GM18907 (cell line): ENCODE results near the gene BRF1.
"Not testable (repeated sequence)": the region's sequence is repeated elsewhere in the genome, so short reads cannot be mapped to it uniquely, and the experiment has no call there.

Experiments
- ATAC-seq: cut with Tn5 transposase; IDR thresholded peaks from one replicate; pipeline ENCODE4 v1.9.1; 2021; ENCODE audit warnings: mild to moderate bottlenecking, moderate library complexity; ENCODE audit not compliant: unreplicated experiment

BRF1 gene

DNA sequence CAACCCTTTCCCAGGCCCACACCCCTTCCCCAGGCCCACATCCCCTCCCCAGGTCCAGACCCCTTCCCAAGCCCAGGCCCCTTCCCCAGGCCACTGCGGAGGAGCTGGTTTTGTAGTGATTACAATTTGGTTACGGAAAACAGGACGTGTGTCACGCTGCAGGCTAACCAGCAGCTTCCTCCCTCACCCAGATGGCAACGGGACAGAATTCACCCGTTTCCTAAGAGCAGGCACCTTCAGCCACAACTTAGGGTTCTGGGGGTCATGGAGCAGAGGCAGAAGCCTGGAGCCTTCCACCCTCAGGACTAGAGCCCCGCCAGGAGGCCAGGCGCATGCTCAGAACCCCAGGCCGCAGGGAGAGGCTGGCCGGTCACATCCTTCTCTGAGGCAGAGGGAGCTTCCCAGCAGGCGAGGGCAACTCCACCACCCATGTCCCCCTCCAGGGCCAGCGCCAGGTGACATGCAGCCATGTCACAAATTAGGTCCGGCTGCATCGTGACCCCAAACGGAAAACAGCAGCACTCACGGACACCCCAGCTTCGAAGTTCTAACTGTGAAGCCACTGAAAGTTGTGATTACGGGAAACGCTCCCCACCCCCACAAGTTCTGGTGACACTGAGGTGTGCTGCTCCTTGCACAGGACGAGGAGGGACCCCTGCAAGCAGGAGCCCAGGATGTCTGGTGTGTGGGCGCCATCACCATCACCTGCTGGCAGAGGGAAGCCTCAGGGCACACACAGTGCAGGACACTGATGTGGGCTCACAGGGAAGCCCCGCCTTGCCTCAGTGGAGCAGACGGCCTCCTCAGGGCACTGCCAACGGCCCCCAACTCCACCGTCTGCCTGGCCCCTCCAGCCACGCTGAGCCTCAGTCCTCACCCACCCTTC is 7.7 kb downstream of the BRF1 start:
- peak; percentile 14 for ATAC-seq

DNA sequence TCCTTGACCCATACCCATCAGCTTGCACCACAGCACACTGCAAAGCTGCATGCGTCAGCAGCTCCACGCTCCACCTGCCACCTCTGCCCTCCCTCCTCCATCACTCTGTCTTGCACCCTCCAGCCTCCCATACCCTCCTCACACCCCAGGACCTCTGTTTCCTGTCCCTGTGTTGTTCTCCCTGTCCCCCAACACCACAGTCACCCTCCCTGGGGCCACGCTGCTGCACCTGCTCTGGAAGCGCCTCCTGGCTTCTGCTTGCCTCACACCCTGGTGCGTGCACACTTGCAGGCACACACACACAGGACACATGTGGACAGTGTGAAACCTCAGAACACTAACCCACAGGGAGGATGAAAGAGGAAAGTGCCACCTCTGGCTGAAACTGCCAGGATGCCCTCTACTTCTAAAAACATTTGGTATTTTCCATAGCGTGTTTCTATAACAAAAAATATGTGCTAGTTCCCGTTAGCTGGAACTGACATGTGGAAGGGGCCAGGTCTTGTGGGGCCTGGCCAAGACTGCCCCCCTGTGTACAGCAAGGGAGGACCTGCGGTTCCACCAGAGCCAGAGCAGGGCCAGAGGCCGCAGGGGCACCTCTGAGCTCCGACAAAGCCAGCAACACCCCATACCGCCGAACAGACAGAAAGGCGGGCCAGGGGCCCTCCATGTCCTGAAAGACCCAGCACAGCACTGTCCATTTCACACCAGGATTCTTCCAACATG is 10.0 kb downstream of the BRF1 start:
- no peak for ATAC-seq

DNA sequence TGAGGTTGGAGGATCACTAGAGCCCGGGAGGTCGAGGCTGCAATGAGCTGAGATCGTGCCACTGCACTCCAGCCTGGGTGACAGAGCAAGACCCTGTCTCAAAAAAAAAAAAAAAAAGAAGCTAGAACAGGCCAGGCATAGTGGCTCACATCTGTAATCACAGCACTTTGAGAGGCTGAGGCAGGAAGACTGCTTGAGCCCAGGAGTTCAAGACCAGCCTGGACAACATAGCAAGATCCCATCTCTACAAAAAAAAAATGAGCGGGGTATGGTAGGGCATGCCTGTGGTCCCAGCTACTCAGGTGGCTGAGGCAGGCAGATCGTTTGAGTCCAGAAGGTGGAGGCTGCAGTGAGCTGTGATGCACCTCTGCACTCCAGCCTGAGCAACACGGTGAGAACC is 11.9 kb downstream of the BRF1 start:
- not testable (repeated sequence) for ATAC-seq

DNA sequence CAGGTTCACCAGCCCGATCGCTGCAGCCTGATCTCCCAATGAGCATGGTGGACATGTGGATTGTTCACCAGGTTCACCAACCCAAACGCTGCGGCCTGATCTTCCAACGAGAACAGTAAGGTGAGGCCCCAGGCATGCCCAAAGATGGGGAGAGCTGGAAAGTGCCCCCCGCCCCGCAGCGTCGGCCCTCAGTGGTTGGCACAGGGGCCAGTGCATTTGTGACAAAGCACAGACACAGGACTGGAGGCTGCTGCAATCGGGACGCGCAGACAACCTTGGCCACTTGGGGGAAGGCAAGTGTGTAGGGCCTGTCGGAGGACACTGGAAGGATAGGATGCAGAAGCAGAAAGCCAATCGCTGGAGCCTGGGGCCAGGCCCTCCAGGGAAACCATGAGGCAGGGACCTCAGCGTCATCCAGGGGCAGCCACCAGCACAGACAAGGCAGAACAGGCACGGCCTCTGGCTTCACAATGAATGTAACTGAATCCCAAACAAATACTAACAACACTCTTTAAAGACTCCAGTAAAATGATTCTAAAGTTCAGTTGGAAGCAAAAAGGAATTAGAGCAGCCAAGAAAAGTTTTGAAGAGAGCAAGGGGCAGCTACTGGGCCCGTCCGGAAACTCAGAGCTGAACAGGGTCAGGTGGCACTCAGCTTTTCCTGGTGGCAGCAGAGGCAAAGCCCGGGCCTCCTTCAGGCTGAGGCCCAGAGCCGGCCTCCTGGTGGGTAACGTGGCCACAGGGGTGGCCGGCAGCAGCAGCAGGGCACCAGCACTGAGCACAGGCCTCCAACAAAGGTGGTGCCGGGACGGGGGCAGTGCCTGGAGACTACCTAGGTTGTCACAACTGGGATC is 13.3 kb downstream of the BRF1 start:
- ATAC-seq = no peak

DNA sequence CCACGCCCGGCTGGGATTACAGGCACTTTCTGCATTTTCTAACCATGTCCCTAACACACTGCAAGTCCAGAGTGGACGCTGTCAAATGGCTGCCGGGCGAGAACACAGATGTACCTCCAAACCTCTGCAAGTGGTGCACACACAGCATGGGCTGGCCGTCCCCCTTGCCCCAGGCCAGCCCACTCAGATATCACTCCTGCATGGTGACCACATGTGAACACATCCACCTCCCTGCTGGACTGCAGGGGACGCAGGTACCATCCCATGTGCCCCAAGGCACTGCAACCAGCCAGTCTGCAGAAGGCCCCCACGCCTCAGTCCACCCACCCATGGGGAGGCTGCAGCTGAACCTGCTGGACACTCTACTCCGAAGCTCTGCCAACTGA is 14.0 kb downstream of the BRF1 start:
- ATAC-seq = no peak

DNA sequence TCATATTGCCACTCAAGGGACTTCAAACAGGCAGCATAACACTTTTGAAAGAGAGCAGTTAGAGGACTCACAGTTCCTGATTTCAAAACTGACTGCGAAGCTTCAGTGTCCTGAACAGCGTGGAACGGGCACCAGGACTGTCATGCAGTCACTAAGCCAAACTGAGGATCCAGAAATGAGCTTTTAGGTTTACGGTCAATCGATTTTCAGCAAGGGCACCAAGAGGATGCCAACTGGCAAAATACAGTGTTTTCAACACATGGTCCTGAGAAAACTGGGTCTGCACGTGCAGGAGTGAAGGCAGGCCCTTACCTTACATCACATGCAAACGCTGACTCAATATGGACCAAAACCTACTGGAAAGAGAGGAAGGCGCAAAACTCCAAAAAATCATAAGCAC is 15.6 kb downstream of the BRF1 start:
- no peak for ATAC-seq

DNA sequence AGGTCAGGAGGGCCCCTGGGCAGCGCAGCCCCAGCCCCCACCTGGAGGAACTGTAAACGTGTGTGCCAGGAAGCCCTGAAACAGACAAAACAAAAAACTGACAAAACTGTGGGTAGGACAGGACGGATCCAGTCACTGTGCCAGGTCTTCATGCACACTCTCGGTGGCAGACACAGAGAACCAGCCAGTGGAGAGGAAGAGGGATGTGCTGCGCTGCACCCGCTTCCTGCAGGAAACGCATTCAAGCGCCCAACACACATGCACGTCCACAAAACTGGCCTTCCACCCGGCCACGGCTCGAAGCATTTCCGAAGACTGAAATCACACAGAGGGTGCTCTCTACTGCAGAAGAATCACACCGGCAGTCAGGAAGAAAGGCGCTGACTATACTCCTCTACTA is 16.9 kb downstream of the BRF1 start:
- no peak for ATAC-seq

DNA sequence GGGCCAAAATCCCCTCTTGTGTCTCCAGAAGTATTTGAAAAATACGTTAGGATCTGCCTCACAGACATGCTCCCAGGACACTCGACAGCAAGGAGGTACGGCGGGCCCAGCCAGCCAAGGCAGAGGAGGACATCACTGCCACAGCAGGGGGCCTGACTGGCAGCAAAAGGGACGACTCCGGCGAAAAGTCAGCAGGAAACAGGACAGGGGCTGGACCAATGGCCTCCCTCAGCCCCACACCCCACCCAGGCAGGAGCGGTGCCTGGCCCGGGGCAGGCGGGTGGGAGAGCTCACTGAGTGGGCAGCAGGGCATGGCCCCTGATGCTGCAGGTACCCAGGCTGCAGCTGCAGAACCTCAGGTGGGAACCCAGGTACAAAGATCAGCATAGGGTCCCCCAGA is 17.8 kb downstream of the BRF1 start:
- ATAC-seq = no peak

DNA sequence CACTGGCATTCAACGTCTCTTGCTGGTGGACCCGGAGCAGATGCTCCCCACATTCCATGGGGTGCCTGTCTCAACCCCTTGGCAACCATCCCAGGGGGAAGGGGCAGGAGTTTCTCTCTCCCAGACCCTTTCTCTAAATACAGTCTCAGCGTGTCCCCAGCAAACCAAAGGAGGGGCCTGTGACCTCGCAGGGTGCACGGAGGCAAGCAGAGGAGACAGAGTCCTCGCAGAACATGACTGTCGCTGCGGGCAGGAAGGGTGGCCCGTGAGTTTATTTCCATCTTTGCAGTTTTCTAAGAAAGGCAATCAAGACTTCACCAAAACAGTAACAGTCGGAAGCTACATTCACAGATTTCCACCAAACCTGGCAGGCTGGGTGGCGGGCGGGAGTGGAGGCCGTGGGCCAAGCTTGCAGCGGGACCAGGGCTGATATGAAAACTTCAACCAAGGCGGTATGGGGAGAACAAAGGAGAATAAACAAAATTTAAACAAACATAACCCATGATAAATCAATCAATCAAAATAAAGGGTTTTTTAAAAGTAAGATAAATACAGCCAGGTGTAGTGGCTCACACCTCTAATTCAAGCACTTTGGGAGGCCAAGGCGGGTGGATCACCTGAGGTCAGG is 18.6 kb downstream of the BRF1 start:
- ATAC-seq = no peak

DNA sequence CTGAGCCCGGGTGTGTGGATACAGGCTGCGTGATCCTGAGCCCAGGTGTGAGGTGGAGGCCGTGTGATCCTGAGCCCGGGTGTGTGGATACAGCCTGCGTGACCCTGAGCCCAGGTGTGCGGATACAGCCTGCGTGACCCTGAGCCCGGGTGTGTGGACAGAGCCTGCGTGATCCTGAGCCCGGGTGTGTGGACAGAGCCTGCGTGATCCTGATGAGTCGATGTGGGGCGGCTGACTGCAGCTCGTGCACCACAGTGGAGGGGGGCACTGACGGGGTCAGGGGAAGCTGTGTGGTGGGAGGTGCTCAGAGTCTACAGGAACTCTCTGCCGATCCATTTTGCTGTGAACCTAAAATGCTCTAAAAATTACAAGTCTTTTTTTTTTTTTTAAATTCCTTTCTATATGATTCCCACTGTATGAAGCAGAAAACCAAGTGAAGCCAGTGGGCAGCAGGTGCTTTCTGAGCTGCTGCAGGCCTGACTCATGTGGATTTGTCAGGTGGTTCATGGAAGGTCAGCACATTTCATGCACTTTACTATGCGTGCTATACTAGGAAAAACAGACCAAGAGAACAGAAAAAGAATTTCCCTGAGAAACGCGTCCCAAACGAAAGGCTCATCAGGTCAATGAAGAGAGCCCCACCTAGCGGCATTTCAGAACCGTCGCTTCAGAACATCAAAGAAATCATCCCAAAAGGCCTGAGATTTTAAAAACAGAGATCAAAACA is 19.3 kb downstream of the BRF1 start:
- no peak for ATAC-seq

DNA sequence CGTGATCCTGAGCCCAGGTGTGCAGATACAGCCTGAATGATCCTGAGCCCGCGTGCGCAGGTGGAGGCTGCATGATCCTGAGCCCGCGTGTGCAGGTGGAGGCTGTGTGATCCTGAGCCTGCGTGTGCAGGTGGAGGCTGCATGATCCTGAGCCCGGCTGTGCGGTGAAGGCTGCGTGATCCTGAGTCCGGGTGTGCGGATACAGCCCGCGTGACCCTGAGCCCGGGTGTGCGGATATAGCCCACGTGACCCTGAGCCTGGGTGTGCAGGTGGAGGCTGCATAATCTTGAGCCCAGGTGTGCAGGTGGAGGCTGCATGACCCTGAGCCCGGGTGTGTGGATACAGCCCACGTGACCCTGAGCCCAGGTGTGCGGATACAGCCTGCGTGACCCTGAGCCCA is 20.3 kb downstream of the BRF1 start:
- no peak for ATAC-seq

DNA sequence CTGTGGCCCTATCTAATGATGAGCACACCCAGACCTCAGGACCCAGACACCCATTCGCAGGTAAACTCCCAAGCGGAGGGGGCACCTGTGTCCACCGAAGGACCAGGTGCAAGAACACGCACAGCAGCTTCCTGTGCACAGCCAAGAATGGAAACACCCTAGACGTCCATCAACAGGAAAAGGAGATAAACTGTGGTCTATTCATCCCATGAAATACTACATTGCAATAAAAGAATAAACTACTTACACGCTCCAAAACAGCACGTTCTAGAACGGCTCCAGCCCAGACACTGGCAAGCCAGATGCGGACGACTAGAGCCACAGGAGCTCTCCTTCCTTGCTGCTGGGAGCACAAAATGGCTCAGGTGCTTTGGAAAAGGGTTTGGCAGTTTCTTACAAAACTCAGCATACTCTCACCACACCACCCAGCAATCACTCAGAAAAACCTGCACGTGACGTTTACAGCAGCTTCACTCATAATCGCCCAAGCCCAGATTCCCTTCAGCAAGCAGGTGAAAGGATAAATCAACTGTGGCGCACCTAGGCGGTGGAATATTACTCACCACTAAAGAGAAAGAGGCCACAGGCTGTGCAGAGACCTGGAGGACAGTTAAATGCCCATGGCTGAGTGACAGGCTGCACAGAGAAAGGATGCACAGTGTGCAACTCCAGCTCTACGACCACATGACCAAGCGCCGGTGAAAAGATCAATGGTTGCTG is 21.0 kb downstream of the BRF1 start:
- no peak for ATAC-seq

DNA sequence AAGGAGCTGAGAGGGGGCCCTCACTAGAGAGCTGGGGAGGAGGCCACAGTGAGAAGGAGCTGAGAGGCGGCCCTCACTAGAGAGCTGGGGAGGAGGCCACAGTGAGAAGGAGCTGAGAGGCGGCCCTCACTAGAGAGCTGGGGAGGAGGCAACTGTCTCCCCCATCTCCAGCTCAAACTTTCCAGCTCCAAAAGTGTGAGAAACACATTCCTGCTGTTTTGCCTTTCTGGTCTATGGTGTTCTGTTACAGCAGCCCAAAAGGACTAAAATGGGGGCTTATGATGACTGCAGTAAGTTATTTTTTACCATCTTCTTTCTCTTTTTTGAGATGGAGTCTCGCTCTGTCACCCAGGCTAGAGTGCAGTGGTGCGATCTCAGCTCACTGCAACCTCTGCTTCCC is 23.4 kb downstream of the BRF1 start:
- not testable (repeated sequence) for ATAC-seq

DNA sequence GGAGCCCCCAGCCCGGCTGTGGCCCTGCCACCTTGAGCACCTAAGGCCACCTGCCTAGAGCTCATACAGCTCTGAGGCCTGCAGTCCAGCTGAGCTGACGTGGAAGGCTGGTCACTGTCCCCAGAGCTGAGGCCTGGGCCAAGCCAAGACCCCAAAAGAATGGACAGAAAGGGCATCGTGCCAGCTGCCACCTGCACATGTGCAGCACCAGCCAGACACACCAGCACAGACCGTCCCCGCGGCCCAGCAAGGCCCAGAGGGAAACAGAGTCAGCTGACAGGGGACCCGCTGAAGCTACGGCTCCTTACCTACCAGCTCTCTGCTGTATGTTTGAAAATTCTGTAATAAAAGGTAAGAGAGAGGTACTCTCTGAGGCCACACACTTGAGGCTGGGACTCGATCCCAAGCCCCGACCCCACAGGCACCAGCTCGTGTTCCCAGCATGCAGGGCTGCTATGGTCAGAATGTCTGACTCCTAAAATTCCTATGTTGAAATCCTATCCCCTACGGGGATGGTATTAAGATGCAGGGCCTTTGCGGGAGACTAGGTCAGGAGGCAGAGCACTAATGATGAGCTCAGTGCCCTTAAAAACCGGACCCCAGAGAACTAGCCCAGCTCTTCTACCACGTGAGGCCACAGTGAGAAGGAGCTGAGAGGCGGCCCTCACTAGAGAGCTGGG is 25.4 kb downstream of the BRF1 start:
- ATAC-seq = no peak

DNA sequence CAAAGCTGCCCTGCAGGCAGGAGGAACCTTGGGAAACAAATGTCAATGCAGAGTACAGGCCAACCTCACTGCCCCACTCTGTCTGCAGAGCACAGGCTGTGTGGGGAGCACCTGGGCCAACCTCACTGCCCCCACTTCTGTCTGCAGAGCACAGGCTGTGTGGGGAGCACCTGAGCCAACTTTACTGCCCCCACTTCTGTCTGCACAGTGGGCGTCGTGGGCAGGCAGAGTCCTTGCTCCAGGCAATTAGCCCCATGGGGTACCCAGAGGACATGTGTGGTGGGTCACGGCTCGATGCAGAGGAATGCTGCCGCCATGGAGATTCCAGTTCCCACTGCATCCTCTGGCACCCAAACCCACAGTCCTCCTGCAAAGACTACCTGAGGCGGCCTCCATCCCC is 26.2 kb downstream of the BRF1 start:
- ATAC-seq = no peak

DNA sequence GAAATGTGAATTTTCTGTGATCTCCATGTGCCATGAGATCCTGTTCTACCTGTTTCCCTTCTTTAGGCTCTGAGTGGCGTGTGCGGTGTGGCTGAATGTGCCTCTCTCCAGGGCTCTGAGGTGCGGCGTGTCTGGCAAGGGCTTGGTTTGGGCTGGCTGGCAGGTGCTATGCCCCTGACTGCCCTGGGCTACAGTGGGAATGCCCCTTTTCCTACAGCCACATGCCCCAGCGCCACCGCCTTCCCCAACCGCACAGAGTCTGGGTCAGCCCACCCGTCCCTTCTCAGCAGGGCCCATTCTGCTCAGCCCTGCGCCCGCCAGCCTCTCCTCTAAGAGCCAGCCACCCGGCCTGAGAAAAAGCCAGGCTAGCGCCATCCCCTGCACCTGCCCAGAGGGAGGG is 27.7 kb downstream of the BRF1 start:
- no peak for ATAC-seq

DNA sequence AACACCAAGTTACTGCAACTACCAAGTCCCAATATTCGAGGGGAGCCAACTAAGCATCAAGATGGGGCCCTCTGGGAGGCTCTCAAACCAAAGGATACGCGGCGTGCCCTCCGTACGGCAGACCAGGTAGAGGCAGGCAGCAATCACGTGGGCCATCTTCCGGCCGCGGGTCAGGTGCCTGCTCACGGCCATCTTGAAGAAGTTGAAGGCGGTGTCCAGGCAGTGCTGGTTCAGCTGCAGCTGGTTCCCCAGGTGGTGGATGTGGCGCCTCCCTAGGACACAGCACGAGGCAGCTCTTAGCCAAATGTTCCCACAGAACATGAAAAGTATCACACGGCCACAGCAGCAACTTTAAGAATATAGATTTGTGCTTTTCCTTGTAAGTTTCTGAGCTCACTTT is 28.2 kb downstream of the BRF1 start:
- no peak for ATAC-seq

DNA sequence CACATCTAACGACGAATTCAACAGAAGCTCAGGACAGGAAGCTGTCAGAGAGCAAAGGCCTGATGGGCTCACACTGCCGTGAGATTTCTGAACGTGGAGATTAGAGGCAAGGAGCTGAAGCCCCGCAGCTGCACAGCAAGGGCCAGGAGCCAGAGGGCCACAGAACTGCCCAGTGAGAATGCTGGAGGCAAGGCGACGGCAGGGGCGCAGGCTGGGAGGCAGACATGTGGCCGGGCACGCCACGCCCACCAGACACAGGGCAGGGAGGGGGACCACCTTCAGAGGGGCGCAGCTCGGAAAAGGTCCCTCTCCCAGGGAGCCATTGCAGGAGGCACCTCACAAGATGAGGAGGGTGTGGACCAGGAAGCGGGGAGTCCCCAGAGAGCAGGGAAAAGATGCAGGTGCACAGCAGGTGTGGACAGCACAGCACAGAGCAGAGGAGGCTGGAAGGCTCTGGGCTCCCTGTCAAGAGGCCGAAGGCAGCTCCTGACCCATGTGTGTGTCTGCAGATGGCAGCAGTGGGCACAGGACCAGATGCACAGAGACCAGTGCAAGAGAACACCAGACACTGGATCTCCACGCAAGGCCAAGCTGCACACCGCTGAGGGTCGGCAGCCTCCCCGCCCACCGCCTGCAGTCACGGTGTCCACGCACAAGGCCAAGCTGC is 29.4 kb downstream of the BRF1 start:
- no peak for ATAC-seq

DNA sequence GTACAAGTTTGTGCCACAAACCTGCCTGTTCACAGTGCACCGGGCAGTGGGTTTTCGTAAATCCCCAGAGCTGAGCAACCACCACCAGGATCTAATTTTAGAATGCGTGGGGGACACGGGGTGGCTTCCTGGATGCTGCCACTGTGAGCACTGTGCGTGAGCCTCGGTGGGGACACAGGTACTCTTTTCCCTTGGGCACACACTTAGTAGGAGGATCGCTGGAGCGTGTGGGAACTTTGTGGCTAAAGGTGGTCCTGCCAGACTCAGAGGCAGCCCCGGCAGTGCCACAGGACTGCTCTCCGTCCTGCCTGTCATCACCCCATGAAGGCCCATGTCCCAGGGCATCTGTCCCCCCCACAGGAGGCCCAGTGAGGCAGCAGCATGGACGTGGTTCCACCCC is 31.4 kb downstream of the BRF1 start:
- no peak for ATAC-seq
